HL-60 (cell line): ENCODE measurements around the gene DRC7.

Experiments
- CTCF ChIP-seq: IDR thresholded peaks from one replicate; pipeline ENCODE4 v1.5.1; 2011; ENCODE audit warnings: low read length, control low read depth, inconsistent platforms; ENCODE audit not compliant: insufficient read depth
- POLR2AphosphoS5 ChIP-seq: IDR thresholded peaks from 2 replicates; pipeline ENCODE4 v1.6.1; 2012; ENCODE audit warnings: low read depth
- SPI1 ChIP-seq: IDR thresholded peaks from 2 replicates; pipeline ENCODE4 v1.6.1; 2012; ENCODE audit warnings: low read depth, mild to moderate bottlenecking, borderline replicate concordance
- TF ChIP-seq, protein P1 (sequence below): IDR thresholded peaks from 2 replicates; pipeline ENCODE4 v1.6.1; 2012; ENCODE audit warnings: low read depth; ENCODE audit not compliant: insufficient replicate concordance

DNA sequence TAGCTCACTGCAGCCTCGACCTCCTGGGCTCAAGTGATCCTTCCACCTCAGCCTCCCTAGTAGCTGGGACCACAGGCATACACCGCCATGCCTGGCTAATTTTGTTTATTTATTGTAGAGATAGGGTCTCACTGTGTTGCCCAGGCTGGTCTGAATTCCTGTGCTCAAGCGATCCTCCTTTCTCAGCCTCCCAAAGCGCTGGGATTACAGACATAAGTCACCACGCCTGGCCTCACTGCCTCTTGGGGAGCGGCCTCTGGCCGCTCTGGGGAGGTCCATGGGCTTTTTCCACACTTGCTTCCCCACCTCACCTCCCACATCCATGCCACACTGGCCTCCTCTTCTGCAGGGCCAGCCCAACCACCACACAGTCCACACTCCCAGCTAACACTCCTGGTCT is 44.8 kb upstream of the DRC7 start:
- no peak for TF ChIP-seq CTCF
- TF ChIP-seq POLR2AphosphoS5, result no peak
- TF ChIP-seq SPI1, result no peak
- TF ChIP-seq, protein P1, sequence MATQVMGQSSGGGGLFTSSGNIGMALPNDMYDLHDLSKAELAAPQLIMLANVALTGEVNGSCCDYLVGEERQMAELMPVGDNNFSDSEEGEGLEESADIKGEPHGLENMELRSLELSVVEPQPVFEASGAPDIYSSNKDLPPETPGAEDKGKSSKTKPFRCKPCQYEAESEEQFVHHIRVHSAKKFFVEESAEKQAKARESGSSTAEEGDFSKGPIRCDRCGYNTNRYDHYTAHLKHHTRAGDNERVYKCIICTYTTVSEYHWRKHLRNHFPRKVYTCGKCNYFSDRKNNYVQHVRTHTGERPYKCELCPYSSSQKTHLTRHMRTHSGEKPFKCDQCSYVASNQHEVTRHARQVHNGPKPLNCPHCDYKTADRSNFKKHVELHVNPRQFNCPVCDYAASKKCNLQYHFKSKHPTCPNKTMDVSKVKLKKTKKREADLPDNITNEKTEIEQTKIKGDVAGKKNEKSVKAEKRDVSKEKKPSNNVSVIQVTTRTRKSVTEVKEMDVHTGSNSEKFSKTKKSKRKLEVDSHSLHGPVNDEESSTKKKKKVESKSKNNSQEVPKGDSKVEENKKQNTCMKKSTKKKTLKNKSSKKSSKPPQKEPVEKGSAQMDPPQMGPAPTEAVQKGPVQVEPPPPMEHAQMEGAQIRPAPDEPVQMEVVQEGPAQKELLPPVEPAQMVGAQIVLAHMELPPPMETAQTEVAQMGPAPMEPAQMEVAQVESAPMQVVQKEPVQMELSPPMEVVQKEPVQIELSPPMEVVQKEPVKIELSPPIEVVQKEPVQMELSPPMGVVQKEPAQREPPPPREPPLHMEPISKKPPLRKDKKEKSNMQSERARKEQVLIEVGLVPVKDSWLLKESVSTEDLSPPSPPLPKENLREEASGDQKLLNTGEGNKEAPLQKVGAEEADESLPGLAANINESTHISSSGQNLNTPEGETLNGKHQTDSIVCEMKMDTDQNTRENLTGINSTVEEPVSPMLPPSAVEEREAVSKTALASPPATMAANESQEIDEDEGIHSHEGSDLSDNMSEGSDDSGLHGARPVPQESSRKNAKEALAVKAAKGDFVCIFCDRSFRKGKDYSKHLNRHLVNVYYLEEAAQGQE, result no peak
